WTC11 (cell line): ENCODE measurements around the gene NFKBIE. TPM values are rescaled to one million over a fixed set of nuclear protein-coding genes. Genes with fewer than 3 reads are reported as not detected.
"Not testable (repeated sequence)": the region's sequence is repeated elsewhere in the genome, so short reads cannot be mapped to it uniquely, and the experiment has no call there.

Experiments
- ATAC-seq: fragments of 200-7000 bp; cut with Tn5 transposase; 2 replicates; pipeline ENCODE4 v1.10.0; 2021; ENCODE audit warnings: mild to moderate bottlenecking, moderate library complexity
- CTCF ChIA-PET: fragments of 300-600 bp; sonication (Branson Sonifier 250); formaldehyde crosslinking; loops from one replicate; lab custom pipeline; 2021; ENCODE audit warnings: antibody characterized with exemption; lab: Charles Lee
- POLR2A ChIA-PET: fragments of 350-600 bp; sonication (Branson Sonifier 250); formaldehyde crosslinking; loops from one replicate; lab custom pipeline; 2021; ENCODE audit warnings: antibody characterized with exemption; lab: Charles Lee
- DNase-seq: peaks from one replicate; pipeline ENCODE4 v3.0.0; 2021; ENCODE audit warnings: low spot score
- H3K27ac Mint-ChIP-seq: 2 replicates; pipeline ENCODE4 v1.8.0; 2021; ENCODE audit warnings: mixed read lengths
- H3K27me3 Mint-ChIP-seq: 2 replicates; pipeline ENCODE4 v1.8.0; 2021; ENCODE audit warnings: low read depth, mild to moderate bottlenecking, moderate library complexity, mixed read lengths
- H3K36me3 Mint-ChIP-seq: 2 replicates; pipeline ENCODE4 v1.8.0; 2021; ENCODE audit warnings: mixed read lengths
- H3K4me1 Mint-ChIP-seq: 2 replicates; pipeline ENCODE4 v1.8.0; 2022; ENCODE audit warnings: mixed read lengths
- H3K4me3 Mint-ChIP-seq: 2 replicates; pipeline ENCODE4 v1.8.0; 2021; ENCODE audit warnings: mild to moderate bottlenecking, moderate library complexity, mixed read lengths
- H3K9me3 Mint-ChIP-seq: 2 replicates; pipeline ENCODE4 v1.8.0; 2021; ENCODE audit warnings: mixed read lengths
- CREM ChIP-seq: sonication (generic); formaldehyde crosslinking; IDR thresholded peaks from 2 replicates; pipeline ENCODE4 v1.8.1; 2022; ENCODE audit warnings: mild to moderate bottlenecking, missing genetic modification reagents, moderate library complexity
- EMX1 ChIP-seq: fragments of 250-450 bp; sonication (Bioruptor Pico); IDR thresholded peaks from 2 replicates; pipeline ENCODE4 v1.8.0; 2021; ENCODE audit warnings: mild to moderate bottlenecking
- FOXK1 ChIP-seq: sonication (generic); formaldehyde crosslinking; IDR thresholded peaks from 2 replicates; pipeline ENCODE4 v1.8.0; 2022; ENCODE audit warnings: mild to moderate bottlenecking, moderate library complexity, missing genetic modification reagents
- FOXP1 ChIP-seq: sonication (generic); formaldehyde crosslinking; IDR thresholded peaks from 2 replicates; pipeline ENCODE4 v1.8.0; 2022; ENCODE audit warnings: missing genetic modification reagents, mild to moderate bottlenecking, moderate library complexity, borderline replicate concordance
- RELA ChIP-seq: sonication (generic); formaldehyde crosslinking; IDR thresholded peaks from 2 replicates; pipeline ENCODE4 v1.8.1; 2022; ENCODE audit warnings: missing genetic modification reagents, mild to moderate bottlenecking, borderline replicate concordance
- TP53 ChIP-seq: sonication (generic); formaldehyde crosslinking; IDR thresholded peaks from 2 replicates; pipeline ENCODE4 v1.8.1; 2023; ENCODE audit warnings: mild to moderate bottlenecking, missing genetic modification reagents
- ZNF121 ChIP-seq: sonication (generic); formaldehyde crosslinking; IDR thresholded peaks from 2 replicates; pipeline ENCODE4 v1.8.0; 2023; ENCODE audit warnings: missing genetic modification reagents
- ZNF317 ChIP-seq: sonication (generic); formaldehyde crosslinking; IDR thresholded peaks from 2 replicates; pipeline ENCODE4 v1.8.1; 2023; ENCODE audit warnings: low read depth, mild to moderate bottlenecking, moderate library complexity, missing genetic modification reagents, borderline replicate concordance
- ZNF416 ChIP-seq: fragments of 250-450 bp; sonication (Bioruptor Pico); IDR thresholded peaks from 2 replicates; pipeline ENCODE4 v1.9.0; 2021; ENCODE audit warnings: mild to moderate bottlenecking, inconsistent platforms
- ZNF423 ChIP-seq: fragments of 250-450 bp; sonication (Bioruptor Pico); IDR thresholded peaks from 2 replicates; pipeline ENCODE4 v2.1.2; 2022; ENCODE audit warnings: mild to moderate bottlenecking, moderate library complexity
- ZNF671 ChIP-seq: fragments of 250-450 bp; sonication (Bioruptor Pico); IDR thresholded peaks from 2 replicates; pipeline ENCODE4 v1.8.0; 2021; ENCODE audit warnings: mild to moderate bottlenecking
- total RNA-seq: library from RNA; stranded (reverse); gene quantifications from 3 replicates; pipeline ENCODE4 v1.2.3, GENCODE V29; 2021
- TF ChIP-seq, protein P1 (sequence below): fragments of 200-600 bp; IDR thresholded peaks from 2 replicates; pipeline ENCODE4 v1.8.0; 2022; ENCODE audit warnings: antibody characterized with exemption
- TF ChIP-seq, protein P2 (sequence below): fragments of 250-450 bp; sonication (Bioruptor Pico); IDR thresholded peaks from 2 replicates; pipeline ENCODE4 v2.1.2; 2022; ENCODE audit warnings: mild to moderate bottlenecking, moderate library complexity
- TF ChIP-seq, protein P3 (sequence below): sonication (generic); formaldehyde crosslinking; conservative IDR thresholded peaks from 2 replicates; pipeline ENCODE4 v1.8.1; 2023; ENCODE audit warnings: mild to moderate bottlenecking, low read depth, missing genetic modification reagents, moderate library complexity
- TF ChIP-seq, protein P4 (sequence below): sonication (generic); formaldehyde crosslinking; IDR thresholded peaks from 2 replicates; pipeline ENCODE4 v1.8.0; 2022; ENCODE audit warnings: mild to moderate bottlenecking, missing genetic modification reagents
- TF ChIP-seq, protein P5 (sequence below): fragments of 250-450 bp; sonication (Bioruptor Pico); IDR thresholded peaks from 2 replicates; pipeline ENCODE4 v1.9.0; 2021; ENCODE audit warnings: moderate library complexity, mild to moderate bottlenecking, inconsistent platforms, borderline replicate concordance
- TF ChIP-seq, protein P6 (sequence below): sonication (generic); formaldehyde crosslinking; IDR thresholded peaks from 2 replicates; pipeline ENCODE4 v1.8.0; 2023; ENCODE audit warnings: missing genetic modification reagents, mild to moderate bottlenecking, borderline replicate concordance
- TF ChIP-seq, protein P7 (sequence below): sonication (generic); formaldehyde crosslinking; IDR thresholded peaks from 2 replicates; pipeline ENCODE4 v1.8.1; 2022; ENCODE audit warnings: missing genetic modification reagents, borderline replicate concordance

Gene NFKBIE
- total RNA-seq, 1 experiment from 2014 or later = 10.3 TPM

DNA sequence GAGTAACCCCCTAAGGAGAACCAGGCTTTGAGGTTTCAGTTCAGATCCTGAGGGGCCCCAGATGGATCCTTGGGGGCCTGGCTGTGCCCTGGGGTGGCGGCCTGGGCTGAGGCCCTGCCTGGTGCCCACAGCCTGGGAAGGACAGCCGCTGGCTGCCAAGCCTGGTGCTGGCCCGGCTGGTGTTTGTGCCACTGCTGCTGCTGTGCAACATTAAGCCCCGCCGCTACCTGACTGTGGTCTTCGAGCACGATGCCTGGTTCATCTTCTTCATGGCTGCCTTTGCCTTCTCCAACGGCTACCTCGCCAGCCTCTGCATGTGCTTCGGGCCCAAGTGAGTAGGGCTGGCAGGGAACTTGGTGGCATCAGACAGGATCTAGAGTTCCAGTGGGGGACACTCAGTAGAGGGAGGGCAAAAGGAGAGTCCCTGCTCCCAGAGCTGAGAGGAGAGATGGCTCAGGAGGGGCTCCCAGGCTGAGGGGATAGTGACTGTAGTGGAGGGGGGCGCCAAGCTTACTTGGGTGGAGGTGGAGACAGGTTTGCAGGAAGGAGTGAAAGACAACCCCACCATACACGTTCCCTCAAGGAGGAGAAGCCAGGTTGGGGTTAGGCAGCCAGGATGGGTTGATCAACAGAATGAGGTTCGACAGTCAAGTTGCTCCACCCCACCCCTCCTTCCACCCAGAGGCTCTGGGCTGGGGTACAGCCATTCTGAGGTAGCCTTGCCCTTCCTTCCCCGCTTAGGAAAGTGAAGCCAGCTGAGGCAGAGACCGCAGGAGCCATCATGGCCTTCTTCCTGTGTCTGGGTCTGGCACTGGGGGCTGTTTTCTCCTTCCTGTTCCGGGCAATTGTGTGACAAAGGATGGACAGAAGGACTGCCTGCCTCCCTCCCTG lies 32.4 kb downstream of the NFKBIE start (continued):
- TF ChIP-seq, protein P1, sequence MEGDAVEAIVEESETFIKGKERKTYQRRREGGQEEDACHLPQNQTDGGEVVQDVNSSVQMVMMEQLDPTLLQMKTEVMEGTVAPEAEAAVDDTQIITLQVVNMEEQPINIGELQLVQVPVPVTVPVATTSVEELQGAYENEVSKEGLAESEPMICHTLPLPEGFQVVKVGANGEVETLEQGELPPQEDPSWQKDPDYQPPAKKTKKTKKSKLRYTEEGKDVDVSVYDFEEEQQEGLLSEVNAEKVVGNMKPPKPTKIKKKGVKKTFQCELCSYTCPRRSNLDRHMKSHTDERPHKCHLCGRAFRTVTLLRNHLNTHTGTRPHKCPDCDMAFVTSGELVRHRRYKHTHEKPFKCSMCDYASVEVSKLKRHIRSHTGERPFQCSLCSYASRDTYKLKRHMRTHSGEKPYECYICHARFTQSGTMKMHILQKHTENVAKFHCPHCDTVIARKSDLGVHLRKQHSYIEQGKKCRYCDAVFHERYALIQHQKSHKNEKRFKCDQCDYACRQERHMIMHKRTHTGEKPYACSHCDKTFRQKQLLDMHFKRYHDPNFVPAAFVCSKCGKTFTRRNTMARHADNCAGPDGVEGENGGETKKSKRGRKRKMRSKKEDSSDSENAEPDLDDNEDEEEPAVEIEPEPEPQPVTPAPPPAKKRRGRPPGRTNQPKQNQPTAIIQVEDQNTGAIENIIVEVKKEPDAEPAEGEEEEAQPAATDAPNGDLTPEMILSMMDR = no peak
- no peak for TF ChIP-seq ZNF671 (CRISPR knock-in tag)
- TF ChIP-seq, protein P2, sequence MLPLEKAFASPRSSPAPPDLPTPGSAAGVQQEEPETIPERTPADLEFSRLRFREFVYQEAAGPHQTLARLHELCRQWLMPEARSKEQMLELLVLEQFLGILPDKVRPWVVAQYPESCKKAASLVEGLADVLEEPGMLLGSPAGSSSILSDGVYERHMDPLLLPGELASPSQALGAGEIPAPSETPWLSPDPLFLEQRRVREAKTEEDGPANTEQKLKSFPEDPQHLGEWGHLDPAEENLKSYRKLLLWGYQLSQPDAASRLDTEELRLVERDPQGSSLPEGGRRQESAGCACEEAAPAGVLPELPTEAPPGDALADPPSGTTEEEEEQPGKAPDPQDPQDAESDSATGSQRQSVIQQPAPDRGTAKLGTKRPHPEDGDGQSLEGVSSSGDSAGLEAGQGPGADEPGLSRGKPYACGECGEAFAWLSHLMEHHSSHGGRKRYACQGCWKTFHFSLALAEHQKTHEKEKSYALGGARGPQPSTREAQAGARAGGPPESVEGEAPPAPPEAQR = no peak
- TF ChIP-seq, protein P3, sequence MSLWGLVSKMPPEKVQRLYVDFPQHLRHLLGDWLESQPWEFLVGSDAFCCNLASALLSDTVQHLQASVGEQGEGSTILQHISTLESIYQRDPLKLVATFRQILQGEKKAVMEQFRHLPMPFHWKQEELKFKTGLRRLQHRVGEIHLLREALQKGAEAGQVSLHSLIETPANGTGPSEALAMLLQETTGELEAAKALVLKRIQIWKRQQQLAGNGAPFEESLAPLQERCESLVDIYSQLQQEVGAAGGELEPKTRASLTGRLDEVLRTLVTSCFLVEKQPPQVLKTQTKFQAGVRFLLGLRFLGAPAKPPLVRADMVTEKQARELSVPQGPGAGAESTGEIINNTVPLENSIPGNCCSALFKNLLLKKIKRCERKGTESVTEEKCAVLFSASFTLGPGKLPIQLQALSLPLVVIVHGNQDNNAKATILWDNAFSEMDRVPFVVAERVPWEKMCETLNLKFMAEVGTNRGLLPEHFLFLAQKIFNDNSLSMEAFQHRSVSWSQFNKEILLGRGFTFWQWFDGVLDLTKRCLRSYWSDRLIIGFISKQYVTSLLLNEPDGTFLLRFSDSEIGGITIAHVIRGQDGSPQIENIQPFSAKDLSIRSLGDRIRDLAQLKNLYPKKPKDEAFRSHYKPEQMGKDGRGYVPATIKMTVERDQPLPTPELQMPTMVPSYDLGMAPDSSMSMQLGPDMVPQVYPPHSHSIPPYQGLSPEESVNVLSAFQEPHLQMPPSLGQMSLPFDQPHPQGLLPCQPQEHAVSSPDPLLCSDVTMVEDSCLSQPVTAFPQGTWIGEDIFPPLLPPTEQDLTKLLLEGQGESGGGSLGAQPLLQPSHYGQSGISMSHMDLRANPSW (CRISPR knock-in tag) = no peak
- no peak for TF ChIP-seq RELA (CRISPR knock-in tag)
- no peak for TF ChIP-seq EMX1 (CRISPR knock-in tag)
- TF ChIP-seq, protein P4, sequence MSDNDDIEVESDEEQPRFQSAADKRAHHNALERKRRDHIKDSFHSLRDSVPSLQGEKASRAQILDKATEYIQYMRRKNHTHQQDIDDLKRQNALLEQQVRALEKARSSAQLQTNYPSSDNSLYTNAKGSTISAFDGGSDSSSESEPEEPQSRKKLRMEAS (CRISPR knock-in tag) = no peak
- TF ChIP-seq, protein P5, sequence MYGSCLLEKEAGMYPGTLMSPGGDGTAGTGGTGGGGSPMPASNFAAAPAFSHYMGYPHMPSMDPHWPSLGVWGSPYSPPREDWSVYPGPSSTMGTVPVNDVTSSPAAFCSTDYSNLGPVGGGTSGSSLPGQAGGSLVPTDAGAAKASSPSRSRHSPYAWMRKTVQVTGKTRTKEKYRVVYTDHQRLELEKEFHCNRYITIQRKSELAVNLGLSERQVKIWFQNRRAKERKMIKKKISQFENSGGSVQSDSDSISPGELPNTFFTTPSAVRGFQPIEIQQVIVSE (CRISPR knock-in tag) = no peak

DNA sequence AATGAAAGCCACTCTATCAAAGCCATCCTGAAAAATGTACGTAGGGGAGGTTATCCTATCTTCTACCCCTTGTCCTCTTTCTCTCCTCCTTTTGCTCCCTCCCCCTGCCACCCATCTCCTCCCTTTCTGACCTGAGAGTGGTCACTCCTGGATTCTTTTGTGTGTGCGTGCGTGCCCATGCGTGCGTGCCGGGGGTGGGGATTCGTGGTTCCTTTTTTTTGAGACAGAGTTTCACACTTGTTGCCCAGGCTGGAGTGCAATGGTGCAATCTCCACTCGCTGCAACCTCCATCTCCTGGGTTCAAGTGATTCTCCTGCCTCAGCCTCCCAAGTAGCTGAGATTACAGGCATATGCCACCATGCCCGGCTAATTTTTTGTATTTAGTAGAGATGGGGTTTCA lies 33.9 kb downstream of the NFKBIE start:
- H3K27me3 Mint-ChIP-seq, ATAC-seq, DNase-seq, H3K27ac Mint-ChIP-seq, POLR2A ChIA-PET, H3K9me3 Mint-ChIP-seq, CTCF ChIA-PET, H3K4me3 Mint-ChIP-seq: not testable (repeated sequence)
- Mint-ChIP-seq H3K36me3 (peaks cover 60% of the 10 kb centered on the region), H3K4me1 (peaks cover 39% of the 10 kb centered on the region)

DNA sequence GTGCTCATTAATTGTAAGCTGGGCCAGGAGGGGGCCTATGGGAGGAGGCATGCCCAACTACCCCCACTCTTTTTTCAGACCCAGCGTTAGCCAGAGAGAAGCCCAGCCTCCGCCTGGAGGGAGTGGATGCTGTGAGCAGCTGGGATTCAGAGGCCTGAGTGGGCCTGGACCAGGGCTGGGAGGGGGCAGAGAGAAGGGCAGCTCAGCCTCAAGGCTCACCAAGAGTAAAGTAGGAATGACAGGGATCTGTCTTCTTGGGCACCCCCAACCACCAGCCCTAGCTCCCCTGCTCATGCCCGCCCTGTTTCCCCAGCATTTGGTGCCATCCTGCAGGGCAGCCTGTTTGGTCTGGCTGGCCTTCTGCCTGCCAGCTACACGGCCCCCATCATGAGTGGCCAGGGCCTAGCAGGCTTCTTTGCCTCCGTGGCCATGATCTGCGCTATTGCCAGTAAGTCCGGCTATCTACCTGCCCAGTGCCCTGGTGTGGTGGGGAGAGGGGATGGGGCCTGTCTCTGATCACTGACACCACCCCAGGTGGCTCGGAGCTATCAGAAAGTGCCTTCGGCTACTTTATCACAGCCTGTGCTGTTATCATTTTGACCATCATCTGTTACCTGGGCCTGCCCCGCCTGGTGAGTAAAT lies 35.2 kb downstream of the NFKBIE start:
- CTCF ChIA-PET = interaction anchor here (1.2 kb wide), 1 partner anchor 16 kb away, joined by 3 read pairs; the partner anchor contains the start of gene HSP90AB1
- POLR2A ChIA-PET = no interaction called here
- ATAC-seq (no peak), DNase-seq (no peak)
- Mint-ChIP-seq H3K27ac (no peak overlapping the region), H3K4me3 (no peak overlapping the region), H3K9me3 (no peaks in the 10 kb centered on the region), H3K36me3 (peaks cover 52% of the 10 kb centered on the region), H3K4me1 (peaks cover 42% of the 10 kb centered on the region), H3K27me3 (no peaks in the 10 kb centered on the region)
- TF ChIP-seq CREM (CRISPR knock-in tag) = no peak
- no peak for TF ChIP-seq ZNF416 (CRISPR knock-in tag)
- TF ChIP-seq, protein P6, sequence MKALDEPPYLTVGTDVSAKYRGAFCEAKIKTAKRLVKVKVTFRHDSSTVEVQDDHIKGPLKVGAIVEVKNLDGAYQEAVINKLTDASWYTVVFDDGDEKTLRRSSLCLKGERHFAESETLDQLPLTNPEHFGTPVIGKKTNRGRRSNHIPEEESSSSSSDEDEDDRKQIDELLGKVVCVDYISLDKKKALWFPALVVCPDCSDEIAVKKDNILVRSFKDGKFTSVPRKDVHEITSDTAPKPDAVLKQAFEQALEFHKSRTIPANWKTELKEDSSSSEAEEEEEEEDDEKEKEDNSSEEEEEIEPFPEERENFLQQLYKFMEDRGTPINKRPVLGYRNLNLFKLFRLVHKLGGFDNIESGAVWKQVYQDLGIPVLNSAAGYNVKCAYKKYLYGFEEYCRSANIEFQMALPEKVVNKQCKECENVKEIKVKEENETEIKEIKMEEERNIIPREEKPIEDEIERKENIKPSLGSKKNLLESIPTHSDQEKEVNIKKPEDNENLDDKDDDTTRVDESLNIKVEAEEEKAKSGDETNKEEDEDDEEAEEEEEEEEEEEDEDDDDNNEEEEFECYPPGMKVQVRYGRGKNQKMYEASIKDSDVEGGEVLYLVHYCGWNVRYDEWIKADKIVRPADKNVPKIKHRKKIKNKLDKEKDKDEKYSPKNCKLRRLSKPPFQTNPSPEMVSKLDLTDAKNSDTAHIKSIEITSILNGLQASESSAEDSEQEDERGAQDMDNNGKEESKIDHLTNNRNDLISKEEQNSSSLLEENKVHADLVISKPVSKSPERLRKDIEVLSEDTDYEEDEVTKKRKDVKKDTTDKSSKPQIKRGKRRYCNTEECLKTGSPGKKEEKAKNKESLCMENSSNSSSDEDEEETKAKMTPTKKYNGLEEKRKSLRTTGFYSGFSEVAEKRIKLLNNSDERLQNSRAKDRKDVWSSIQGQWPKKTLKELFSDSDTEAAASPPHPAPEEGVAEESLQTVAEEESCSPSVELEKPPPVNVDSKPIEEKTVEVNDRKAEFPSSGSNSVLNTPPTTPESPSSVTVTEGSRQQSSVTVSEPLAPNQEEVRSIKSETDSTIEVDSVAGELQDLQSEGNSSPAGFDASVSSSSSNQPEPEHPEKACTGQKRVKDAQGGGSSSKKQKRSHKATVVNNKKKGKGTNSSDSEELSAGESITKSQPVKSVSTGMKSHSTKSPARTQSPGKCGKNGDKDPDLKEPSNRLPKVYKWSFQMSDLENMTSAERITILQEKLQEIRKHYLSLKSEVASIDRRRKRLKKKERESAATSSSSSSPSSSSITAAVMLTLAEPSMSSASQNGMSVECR (CRISPR knock-in tag) = no peak
- TF ChIP-seq FOXK1 = no peak
- TF ChIP-seq ZNF423 = no peak
- TF ChIP-seq, protein P7, sequence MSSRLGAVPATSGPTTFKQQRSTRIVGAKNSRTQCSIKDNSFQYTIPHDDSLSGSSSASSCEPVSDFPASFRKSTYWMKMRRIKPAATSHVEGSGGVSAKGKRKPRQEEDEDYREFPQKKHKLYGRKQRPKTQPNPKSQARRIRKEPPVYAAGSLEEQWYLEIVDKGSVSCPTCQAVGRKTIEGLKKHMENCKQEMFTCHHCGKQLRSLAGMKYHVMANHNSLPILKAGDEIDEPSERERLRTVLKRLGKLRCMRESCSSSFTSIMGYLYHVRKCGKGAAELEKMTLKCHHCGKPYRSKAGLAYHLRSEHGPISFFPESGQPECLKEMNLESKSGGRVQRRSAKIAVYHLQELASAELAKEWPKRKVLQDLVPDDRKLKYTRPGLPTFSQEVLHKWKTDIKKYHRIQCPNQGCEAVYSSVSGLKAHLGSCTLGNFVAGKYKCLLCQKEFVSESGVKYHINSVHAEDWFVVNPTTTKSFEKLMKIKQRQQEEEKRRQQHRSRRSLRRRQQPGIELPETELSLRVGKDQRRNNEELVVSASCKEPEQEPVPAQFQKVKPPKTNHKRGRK (CRISPR knock-in tag) = no peak
- no peak for TF ChIP-seq FOXP1
- no peak for TF ChIP-seq TP53 (CRISPR knock-in tag)
- no peak for TF ChIP-seq ZNF121 (CRISPR knock-in tag)
- TF ChIP-seq ZNF317 (CRISPR knock-in tag) = no peak
